Measurements from ENCODE around the gene MGAM2.

The MGAM2 gene

GRCh38 chr7:142133731-142134148 is 22.2 kb downstream of the MGAM2 start:
- no peak for TF ChIP-seq CTCF (IDR thresholded peaks at IDR 0.05; ENCODE audit: control insufficient read depth, extremely low read depth, insufficient read depth)
- H3K4me3 ChIP-seq (ENCODE audit: low read depth, low read length): no peak overlapping the region
- no peak for DNase-seq (ENCODE audit: low read depth)

- no peak overlapping the region for H3K4me3 ChIP-seq (ENCODE audit: low read depth, low read length)
- DNase-seq (ENCODE audit: low read depth): no peak
- no peak for TF ChIP-seq CTCF (IDR thresholded peaks at IDR 0.05; ENCODE audit: control insufficient read depth, extremely low read depth, insufficient read depth)
Observed at GRCh38 chr7:142134909-142135308, 23.4 kb downstream of the MGAM2 start.

GRCh38 chr7:142138996-142139395 is 27.5 kb downstream of the MGAM2 start:
- no peak for TF ChIP-seq CTCF (IDR thresholded peaks at IDR 0.05; ENCODE audit: control insufficient read depth, extremely low read depth, insufficient read depth)
- H3K4me3 ChIP-seq (ENCODE audit: low read depth, low read length): no peak overlapping the region
- DNase-seq (ENCODE audit: low read depth): no peak

- peak; percentile 1 for DNase-seq (ENCODE audit: low read depth)
- no peak for TF ChIP-seq CTCF (IDR thresholded peaks at IDR 0.05; ENCODE audit: control insufficient read depth, extremely low read depth, insufficient read depth)
- H3K4me3 ChIP-seq (ENCODE audit: low read depth, low read length): no peak overlapping the region
Observed at GRCh38 chr7:142139597-142140400, 28.3 kb downstream of the MGAM2 start.

- H3K4me3 ChIP-seq (ENCODE audit: low read depth, low read length): no peak overlapping the region
- no peak for TF ChIP-seq CTCF (IDR thresholded peaks at IDR 0.05; ENCODE audit: control insufficient read depth, extremely low read depth, insufficient read depth)
- no peak for DNase-seq (ENCODE audit: low read depth)
Observed at GRCh38 chr7:142140401-142140959, 29.0 kb downstream of the MGAM2 start.

- DNase-seq (ENCODE audit: low read depth): no peak
- no peak for TF ChIP-seq CTCF (IDR thresholded peaks at IDR 0.05; ENCODE audit: control insufficient read depth, extremely low read depth, insufficient read depth)
- H3K4me3 ChIP-seq (ENCODE audit: low read depth, low read length): no peak overlapping the region
Observed at GRCh38 chr7:142142702-142143101, 31.2 kb downstream of the MGAM2 start.

Data from LNCaP clone FGC (cell line).